ENCODE results near the gene KCTD2.
"Not testable (repeated sequence)": the region's sequence is repeated elsewhere in the genome, so short reads cannot be mapped to it uniquely, and the experiment has no call there.

The KCTD2 gene

GRCh38 chr17:75049057-75049456, 2.0 kb downstream of the KCTD2 start:
- DNase-seq (ENCODE audit: low read depth in 3 of 3), result no peak

GRCh38 chr17:75049706-75050105, 2.7 kb downstream of the KCTD2 start:
- DNase-seq (ENCODE audit: low read depth in 3 of 3), result no peak

GRCh38 chr17:75051941-75052340, 4.9 kb downstream of the KCTD2 start:
- no peak for DNase-seq (ENCODE audit: low read depth in 3 of 3)

GRCh38 chr17:75059369-75060345, 12.6 kb downstream of the KCTD2 start:
- no peak for DNase-seq (ENCODE audit: low read depth in 3 of 3)

GRCh38 chr17:75060434-75061054, 13.5 kb downstream of the KCTD2 start:
- DNase-seq (ENCODE audit: low read depth in 3 of 3), result no peak

GRCh38 chr17:75061055-75061438, 14.0 kb downstream of the KCTD2 start:
- DNase-seq (ENCODE audit: low read depth in 3 of 3), result no peak

- DNase-seq (ENCODE audit: low read depth in 3 of 3), result no peak
These were observed 14.6 kb downstream of the KCTD2 start for GRCh38 chr17:75061618-75062017.

GRCh38 chr17:75063201-75063600, 16.2 kb downstream of the KCTD2 start:
- no peak for DNase-seq (ENCODE audit: low read depth in 3 of 3)

- no peak for DNase-seq (ENCODE audit: low read depth in 3 of 3)
These were observed 16.6 kb downstream of the KCTD2 start for GRCh38 chr17:75063626-75064025.

GRCh38 chr17:75064040-75064439, 17.0 kb downstream of the KCTD2 start:
- no peak for DNase-seq (ENCODE audit: low read depth in 3 of 3)

GRCh38 chr17:75064460-75064859, 17.4 kb downstream of the KCTD2 start:
- no peak for DNase-seq (ENCODE audit: low read depth in 3 of 3)

- DNase-seq (ENCODE audit: low read depth in 3 of 3), result no peak
These were observed 18.0 kb downstream of the KCTD2 start for GRCh38 chr17:75064867-75065561.

- peak in 1 of 3 experiments; percentile 24 for DNase-seq (ENCODE audit: low read depth in 3 of 3)
These were observed 18.6 kb downstream of the KCTD2 start for GRCh38 chr17:75065562-75066151.

GRCh38 chr17:75067856-75068255, 20.8 kb downstream of the KCTD2 start:
- DNase-seq (ENCODE audit: low read depth in 3 of 3), result no peak

GRCh38 chr17:75068750-75069149, 21.7 kb downstream of the KCTD2 start:
- DNase-seq (ENCODE audit: low read depth in 3 of 3), result no peak

GRCh38 chr17:75069783-75070182, 22.8 kb downstream of the KCTD2 start:
- DNase-seq (ENCODE audit: low read depth in 3 of 3), result no peak

GRCh38 chr17:75071478-75072271, 24.6 kb downstream of the KCTD2 start:
- not testable (repeated sequence) for DNase-seq (ENCODE audit: low read depth in 3 of 3)

- not testable (repeated sequence) for DNase-seq (ENCODE audit: low read depth in 3 of 3)
These were observed 25.9 kb downstream of the KCTD2 start for GRCh38 chr17:75072909-75073308.

GRCh38 chr17:75073618-75074047, 26.6 kb downstream of the KCTD2 start:
- no peak for DNase-seq (ENCODE audit: low read depth in 3 of 3)

GRCh38 chr17:75074532-75074931, 27.5 kb downstream of the KCTD2 start:
- DNase-seq (ENCODE audit: low read depth in 3 of 3), result no peak
